H1 (cell line): ENCODE data around the gene STEAP3.

Experiments
- CTCF ChIP-seq, 3 experiments: IDR thresholded peaks; 1 replicate in 2 of 3; 2 replicates in 1 of 3; pipeline versions ENCODE4 v1.5.1 to v1.6.1; 2011; ENCODE audit warnings: low read length in 3 of 3, mild to moderate bottlenecking in 3 of 3, inconsistent platforms in 2 of 3, low read depth in 1 of 3, moderate library complexity in 1 of 3; ENCODE audit not compliant: insufficient read depth in 1 of 3; ENCODE audit errors: control extremely low read depth in 1 of 3
- FOSL1 ChIP-seq: IDR thresholded peaks from 2 replicates; pipeline ENCODE4 v1.6.1; 2011; ENCODE audit warnings: mild to moderate bottlenecking, low read depth, low read length, moderate library complexity; ENCODE audit not compliant: insufficient read depth
- JUN ChIP-seq: IDR thresholded peaks from 2 replicates; pipeline ENCODE4 v1.6.1; 2011; ENCODE audit warnings: low read depth, mild to moderate bottlenecking, improper control_type of control experiment, low read length
- JUND ChIP-seq: IDR thresholded peaks from 2 replicates; pipeline ENCODE4 v1.6.1; 2011; ENCODE audit warnings: mild to moderate bottlenecking, improper control_type of control experiment, low read length
- POLR2AphosphoS5 ChIP-seq: IDR thresholded peaks from 2 replicates; pipeline ENCODE4 v1.6.1; 2011; ENCODE audit warnings: low read depth, low read length
- RAD21 ChIP-seq, 2 experiments: IDR thresholded peaks in 1 of 2; conservative IDR thresholded peaks in 1 of 2; 2 replicates each; pipeline ENCODE4 v1.6.1; 2011; ENCODE audit warnings: low read depth in 2 of 2, low read length in 2 of 2, improper control_type of control experiment in 1 of 2, inconsistent platforms in 1 of 2, mild to moderate bottlenecking in 1 of 2, moderate library complexity in 1 of 2
- RXRA ChIP-seq: IDR thresholded peaks from 2 replicates; pipeline ENCODE4 v1.6.1; 2011; ENCODE audit warnings: low read depth, mild to moderate bottlenecking, low read length, moderate library complexity; ENCODE audit not compliant: insufficient read depth
- SIN3A ChIP-seq, 2 experiments: IDR thresholded peaks in 1 of 2; conservative IDR thresholded peaks in 1 of 2; 2 replicates each; pipeline ENCODE4 v1.6.1; 2011 to 2012; ENCODE audit warnings: low read length in 2 of 2, improper control_type of control experiment in 1 of 2, low read depth in 1 of 2, mild to moderate bottlenecking in 1 of 2
- SRF ChIP-seq: IDR thresholded peaks from 2 replicates; pipeline ENCODE4 v1.6.1; 2011; ENCODE audit warnings: mild to moderate bottlenecking, low read depth, low read length, moderate library complexity
- TAF1 ChIP-seq: IDR thresholded peaks from 2 replicates; pipeline ENCODE4 v1.6.1; 2011; ENCODE audit warnings: mild to moderate bottlenecking, low read depth, low read length

- TF ChIP-seq CTCF (IDR thresholded peaks at IDR 0.05; ENCODE audit: control extremely low read depth in 1 of 3, insufficient read depth in 1 of 3, low read depth in 1 of 3, low read length in 3 of 3) (no peak), POLR2AphosphoS5 (no peak), TAF1 (no peak), SRF (no peak), SIN3A (conservative IDR thresholded peaks at IDR 0.05 in 1 of 2, IDR thresholded peaks at IDR 0.05 in 1 of 2; ENCODE audit: low read depth in 1 of 2, low read length in 2 of 2) (no peak), JUN (no peak), RAD21 (IDR thresholded peaks at IDR 0.05 in 1 of 2, conservative IDR thresholded peaks at IDR 0.05 in 1 of 2; ENCODE audit: low read depth in 2 of 2, low read length in 2 of 2) (no peak), JUND (no peak), RXRA (no peak), FOSL1 (no peak)
Measured at GRCh38 chr2:119228136-119228535, 4.5 kb downstream of the STEAP3 start.
